MG63 (cell line): ENCODE data around the gene C1orf35. TPM values are rescaled to one million over a fixed set of nuclear protein-coding genes. Genes with fewer than 3 reads are reported as not detected.
A peak's percentile ranks its signal among the peaks of the same experiment; 100 is the strongest.

ENCODE experiments used
- DNase-seq: peaks from one replicate; pipeline ENCODE4 v3.0.0-alpha.2; 2020
- H3K27me3 ChIP-seq: fragments of 250-450 bp; sonication (Bioruptor Pico); 2 replicates; pipeline ENCODE4 v1.5.1; 2020; ENCODE audit warnings: mild to moderate bottlenecking, moderate library complexity
- H3K36me3 ChIP-seq: fragments of 250-450 bp; sonication (Bioruptor Pico); 2 replicates; pipeline ENCODE4 v1.5.1; 2020; ENCODE audit warnings: mild to moderate bottlenecking, moderate library complexity
- H3K4me3 ChIP-seq: fragments of 250-450 bp; sonication (Bioruptor Pico); 2 replicates; pipeline ENCODE4 v1.5.1; 2020; ENCODE audit warnings: mild to moderate bottlenecking, moderate library complexity
- H3K9me3 ChIP-seq: fragments of 250-450 bp; sonication (Bioruptor Pico); 2 replicates; pipeline ENCODE4 v1.5.1; 2020; ENCODE audit warnings: mild to moderate bottlenecking, moderate library complexity
- total RNA-seq: library from RNA; depleted of rRNA; stranded (reverse); fragments of >200 nt; shearing (Covaris generic); gene quantifications from 2 replicates; pipeline ENCODE4 v1.2.3, GENCODE V29; 2014; ENCODE audit warnings: low replicate concordance

The C1orf35 gene
- total RNA-seq, 1 experiment from 2014 or later = 38.6 TPM

DNA sequence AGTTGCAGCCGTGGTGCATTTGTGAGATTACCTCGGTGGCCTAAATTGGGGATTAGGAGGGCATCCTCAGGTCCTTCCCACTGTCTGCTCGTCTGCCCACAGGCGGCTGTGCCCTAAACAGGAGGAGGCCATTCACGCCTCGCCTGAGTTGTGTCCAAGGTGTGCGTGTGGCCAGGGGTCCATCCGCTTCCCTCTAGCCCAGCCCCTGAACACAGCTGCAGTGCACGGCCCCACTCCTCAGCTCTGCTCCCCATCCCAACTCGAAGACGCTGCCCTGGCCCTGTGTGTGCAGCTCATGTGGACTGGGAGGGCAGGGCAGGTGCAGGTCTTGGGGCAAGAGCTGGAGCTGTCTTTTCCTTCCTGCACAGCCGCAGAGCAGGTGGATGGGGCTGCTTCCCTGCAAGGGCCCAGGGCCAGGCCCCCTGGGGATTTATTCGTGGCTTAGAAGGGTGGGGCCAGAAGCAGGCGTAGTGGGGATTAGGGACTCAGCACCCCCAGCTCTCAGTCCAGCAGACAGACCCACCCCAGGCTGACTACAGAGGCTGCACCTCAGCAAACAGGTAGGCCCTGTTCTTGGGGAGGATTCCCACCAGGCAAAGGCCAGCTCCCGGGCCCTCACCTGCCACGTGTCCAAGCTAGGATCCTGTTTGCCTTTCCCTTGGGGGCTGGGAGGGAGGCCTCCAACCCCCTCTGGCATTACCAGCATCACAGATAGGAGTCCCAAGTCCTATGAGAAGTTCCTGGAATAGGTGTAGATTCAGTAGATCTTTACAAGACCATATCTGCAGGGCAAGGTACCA, 41.3 kb upstream of the C1orf35 start:
- peaks cover 72% of the 10 kb centered on the region for H3K36me3 ChIP-seq

DNA sequence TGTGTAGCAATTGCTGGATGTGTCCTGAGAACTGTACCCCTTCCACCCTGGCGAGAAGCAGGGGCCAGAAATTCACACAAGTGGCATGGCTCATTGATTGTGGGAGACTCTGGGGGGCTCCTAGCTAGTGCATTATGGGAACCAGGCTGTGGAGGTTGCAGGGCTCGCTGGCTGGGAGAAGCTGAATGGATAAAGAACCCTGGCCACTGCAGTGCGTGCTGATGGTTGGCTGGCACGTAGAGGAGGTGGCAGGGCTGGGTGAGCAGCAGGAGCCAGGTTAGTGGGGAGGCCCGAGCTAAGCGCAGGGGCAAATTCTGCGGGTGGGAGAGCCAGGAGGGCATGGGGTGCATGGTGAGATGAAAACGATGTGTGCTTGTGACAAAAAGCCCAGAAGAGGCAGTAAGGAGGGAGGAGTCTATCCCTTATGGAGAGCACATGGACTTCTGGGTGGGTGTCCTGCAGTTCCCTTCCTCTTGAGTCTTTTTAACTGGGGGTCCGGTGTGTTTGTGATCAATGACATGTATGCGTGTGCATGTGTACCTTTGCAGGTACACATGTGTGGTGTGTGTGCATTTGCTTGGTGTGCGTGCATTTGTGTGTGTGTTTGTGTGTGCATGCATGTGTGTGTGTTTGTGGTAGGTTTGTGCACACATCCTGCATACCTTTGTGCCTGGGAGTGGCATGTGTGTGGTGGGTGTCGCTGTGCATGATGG, 40.5 kb upstream of the C1orf35 start:
- Histone ChIP-seq H3K4me3 (no peak overlapping the region), H3K36me3 (peaks cover 64% of the 10 kb centered on the region), H3K9me3 (no peaks in the 10 kb centered on the region), H3K27me3 (no peaks in the 10 kb centered on the region)
- no peak for DNase-seq

More for the DNA sequence above, 41.3 kb upstream of the C1orf35 start:
- DNase-seq = no peak
- no peak overlapping the region for H3K4me3 ChIP-seq
- no peaks in the 10 kb centered on the region for H3K27me3 ChIP-seq
- no peaks in the 10 kb centered on the region for H3K9me3 ChIP-seq

DNA sequence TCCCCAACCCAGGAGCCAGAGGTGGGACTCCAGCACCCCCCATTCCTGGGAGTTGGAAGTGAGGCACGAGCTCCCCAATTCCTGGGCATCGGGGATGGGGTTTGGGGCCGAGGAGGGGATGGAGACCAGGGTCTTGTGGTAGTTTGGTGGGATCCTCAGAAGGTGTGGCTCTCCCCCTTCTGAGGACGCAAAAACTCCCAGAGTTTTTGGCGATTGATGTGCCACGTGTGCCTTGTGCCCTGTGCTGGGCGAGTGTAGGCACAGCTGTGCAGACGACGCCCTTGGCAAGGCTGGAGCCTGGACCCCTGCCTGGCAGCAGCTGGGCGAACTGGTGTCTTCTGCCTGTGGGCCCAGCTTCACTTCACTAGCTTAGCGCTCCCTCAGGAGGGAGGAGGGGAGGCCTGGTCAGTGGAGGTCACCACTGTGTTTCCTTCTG, 39.6 kb upstream of the C1orf35 start:
- Histone ChIP-seq H3K4me3 (peak overlapping the region; percentile 74), H3K27me3 (no peaks in the 10 kb centered on the region), H3K9me3 (no peaks in the 10 kb centered on the region), H3K36me3 (peaks cover 56% of the 10 kb centered on the region)
- DNase-seq = peak; percentile 65

DNA sequence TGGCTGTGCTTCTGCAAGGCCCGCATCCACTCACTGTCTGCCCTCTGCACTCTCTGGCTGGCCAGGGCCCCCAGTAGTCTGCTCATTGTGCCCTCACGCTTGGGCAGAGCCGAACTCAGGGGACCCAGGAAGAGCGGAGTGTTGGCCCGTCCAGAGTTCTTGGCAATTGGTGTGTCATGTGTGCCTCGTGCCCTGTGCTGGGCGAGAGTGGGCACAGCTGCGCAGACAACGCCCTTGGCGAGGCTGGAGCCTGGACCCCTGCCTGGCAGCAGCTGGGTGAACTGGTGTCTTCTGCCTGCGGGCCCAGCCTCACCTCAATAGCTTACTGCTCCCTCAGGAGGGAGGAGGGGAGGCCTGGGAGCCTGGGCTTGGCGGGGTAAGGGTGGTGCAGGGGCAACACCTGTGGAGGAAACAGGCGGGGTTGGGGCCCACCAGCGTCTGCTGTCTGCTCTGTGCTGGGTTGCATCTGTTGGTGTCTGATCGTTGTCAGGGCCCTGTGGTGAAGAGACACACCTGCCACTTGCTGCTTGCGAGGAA, 39.1 kb upstream of the C1orf35 start:
- peak; percentile 56 for DNase-seq
- peak overlapping the region; percentile 74 for H3K4me3 ChIP-seq
- no peaks in the 10 kb centered on the region for H3K27me3 ChIP-seq
- no peaks in the 10 kb centered on the region for H3K9me3 ChIP-seq
- peaks cover 52% of the 10 kb centered on the region for H3K36me3 ChIP-seq

DNA sequence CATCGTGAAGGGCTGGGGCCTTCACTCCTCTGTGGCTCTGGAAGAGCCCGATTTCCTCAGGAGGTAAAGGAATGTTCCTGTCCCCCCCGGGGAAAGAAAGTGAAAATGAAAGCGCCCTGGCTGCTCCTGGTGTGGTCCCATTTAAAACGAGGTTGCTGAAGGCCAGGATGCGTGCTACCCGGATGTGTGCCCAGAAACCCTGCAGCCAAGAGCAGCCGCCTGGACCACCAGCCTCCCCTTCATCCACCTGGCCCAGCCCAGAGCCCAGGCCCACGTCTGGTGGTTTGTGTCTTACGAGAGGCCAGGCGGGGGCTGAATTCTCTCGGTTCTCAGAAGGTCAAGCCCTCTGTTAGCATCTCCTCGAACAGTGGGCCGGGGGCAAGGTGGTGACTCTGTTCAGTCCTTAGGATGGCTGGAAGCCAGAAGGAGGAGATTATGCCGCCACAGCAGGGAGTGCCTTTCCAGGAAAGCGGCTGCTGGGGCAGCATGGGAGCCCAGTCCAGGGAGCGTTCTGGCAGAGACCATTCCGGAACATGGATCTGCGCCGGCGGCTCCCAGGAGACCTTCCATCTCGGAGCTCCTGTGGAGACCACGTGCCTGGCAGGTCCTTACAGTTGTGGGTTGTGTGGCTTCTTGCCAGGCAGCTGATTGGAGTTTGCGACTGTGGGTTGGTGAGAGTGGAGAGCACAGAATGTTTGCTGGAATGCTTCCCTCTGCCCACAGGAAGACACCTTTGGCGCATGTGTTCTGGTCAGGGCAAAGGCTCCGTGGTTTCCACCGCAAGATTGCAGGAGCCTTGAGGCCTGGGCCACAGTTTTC, 38.3 kb upstream of the C1orf35 start:
- H3K36me3 ChIP-seq = peaks cover 44% of the 10 kb centered on the region
- H3K9me3 ChIP-seq = no peaks in the 10 kb centered on the region
- DNase-seq = peak; percentile 88
- peak overlapping the region; percentile 74 for H3K4me3 ChIP-seq
- H3K27me3 ChIP-seq = 0 out of 2 replicates have a peak, but pooled peaks cover 4% of the 10 kb centered on the region

DNA sequence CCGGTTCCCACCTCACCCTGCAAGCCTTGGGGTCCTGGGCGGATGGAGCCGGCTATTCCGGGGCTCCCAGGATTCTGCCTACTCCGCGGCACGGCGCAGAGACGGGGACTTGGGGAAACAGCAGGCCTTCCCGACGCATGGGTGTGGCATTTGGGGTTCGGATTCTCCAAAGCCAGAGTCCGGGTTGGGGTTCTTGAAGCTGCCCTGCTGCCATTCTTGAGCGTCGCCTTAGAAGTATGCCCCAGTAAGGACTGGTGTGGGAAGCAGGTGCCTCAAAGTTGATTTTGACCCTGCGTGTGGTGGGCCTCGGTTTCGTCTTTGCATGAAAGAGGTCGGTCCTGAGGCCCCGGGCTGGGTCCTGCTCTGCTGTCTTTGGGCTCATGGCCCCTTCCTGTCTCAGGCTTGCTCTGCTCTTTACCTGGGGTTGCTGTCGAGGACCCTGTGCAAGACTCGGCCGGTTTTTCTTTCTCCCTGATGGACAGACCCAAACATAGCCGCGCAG, 37.6 kb upstream of the C1orf35 start:
- DNase-seq = no peak
- Histone ChIP-seq H3K27me3 (0 out of 2 replicates have a peak, but pooled peaks cover 10% of the 10 kb centered on the region), H3K36me3 (peaks cover 37% of the 10 kb centered on the region), H3K9me3 (no peaks in the 10 kb centered on the region), H3K4me3 (peak overlapping the region; percentile 74)

DNA sequence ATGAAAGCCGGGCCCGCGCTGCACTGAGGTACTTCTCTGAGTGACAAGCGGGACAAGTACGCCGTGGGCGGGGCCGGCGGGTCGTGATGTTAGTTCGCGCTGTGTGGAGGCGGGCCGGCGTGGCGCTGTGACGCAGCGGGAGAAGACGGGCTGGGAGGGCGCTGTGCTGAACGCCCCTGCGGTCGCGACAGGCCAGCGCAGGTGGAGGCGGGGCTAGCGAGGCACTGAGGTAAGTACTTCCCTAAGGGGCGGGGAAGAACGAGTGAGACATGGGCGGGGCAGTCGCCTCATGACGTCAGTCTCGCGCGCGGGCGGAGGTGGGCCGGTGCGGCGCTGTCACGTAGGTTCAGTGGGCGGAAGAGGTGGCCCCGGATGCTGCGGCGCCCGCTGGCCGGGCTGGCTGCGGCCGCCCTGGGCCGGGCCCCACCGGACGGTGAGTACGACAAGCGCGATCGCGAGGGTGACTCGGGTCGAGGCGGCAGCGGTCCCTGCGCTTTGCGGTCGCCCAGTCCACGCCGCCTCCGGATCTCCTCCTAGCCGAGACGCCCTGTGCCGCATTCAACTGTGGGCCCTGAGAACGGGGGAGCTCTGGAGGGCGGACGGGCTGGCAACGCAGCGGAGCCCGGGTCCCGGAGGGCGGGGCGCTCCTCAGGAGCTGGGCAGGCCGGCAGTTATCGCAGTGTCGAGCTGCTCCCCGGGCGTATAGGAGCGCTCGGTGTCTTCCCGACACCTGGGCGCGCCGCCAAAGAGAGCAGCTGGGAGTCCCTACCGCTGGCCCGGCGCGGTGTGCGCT, 37.0 kb upstream of the C1orf35 start, which contains the start of gene GUK1:
GUK1 (plus strand) TSS at position 349 of the 793 bp plus-strand sequence; CDS start at position 373, 24 bp downstream.
- Histone ChIP-seq H3K9me3 (no peaks in the 10 kb centered on the region), H3K36me3 (peaks cover 32% of the 10 kb centered on the region), H3K27me3 (peaks cover 15% of the 10 kb centered on the region; the same call in 1 of the 2 replicates), H3K4me3 (peak within 1 kb of the TSS; percentile 74)
- peak; percentile 100 for DNase-seq

DNA sequence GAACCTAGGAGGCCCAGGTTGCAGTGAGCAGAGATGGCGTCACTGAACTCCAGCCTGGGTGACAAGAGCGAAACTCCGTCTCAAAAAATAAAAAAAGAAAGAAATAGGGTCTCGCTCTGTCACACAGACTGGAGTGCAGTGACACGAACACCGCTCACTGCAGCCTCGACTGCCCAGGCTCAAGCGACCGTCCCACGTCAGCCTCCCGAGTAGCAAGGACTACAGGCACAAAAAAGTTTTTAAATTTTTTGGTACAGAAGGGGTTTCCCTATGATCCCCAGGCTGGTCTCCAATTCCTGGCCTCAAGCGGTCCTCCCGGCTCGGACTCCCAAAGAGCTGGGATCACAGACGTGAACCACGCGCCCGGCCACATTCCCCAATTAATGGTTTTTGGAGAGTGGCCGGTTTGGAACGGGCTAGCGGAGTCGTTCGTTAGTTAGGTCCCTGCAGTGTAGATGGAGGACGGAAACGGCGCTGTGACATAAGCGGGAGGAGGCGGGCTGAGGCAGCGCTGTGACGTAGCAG, 36.3 kb upstream of the C1orf35 start:
- Histone ChIP-seq H3K4me3 (peak overlapping the region; percentile 74), H3K9me3 (no peaks in the 10 kb centered on the region), H3K27me3 (peaks cover 15% of the 10 kb centered on the region; the same call in 1 of the 2 replicates), H3K36me3 (peaks cover 29% of the 10 kb centered on the region)
- DNase-seq = no peak

DNA sequence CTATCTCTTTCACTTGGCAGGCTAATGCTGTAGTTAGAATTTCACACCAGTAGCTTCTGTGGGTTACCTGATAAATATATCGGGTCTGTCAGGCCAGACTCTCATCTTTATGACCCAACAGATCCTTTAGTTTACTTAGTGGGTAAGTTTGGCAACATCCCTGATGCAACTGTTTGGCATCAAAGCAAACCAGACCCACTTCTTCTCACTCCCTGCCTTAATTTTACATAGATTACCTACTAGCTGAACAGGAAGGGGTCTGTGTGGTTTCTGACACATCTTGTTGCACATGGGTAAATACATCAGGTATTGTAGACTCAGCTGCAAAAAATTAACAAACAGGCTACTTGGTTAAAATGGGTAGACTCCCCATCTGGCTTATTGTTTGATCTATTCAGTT, 33.8 kb upstream of the C1orf35 start:
- no peaks in the 10 kb centered on the region for H3K9me3 ChIP-seq
- no peak for DNase-seq
- H3K36me3 ChIP-seq = peaks cover 3% of the 10 kb centered on the region
- peaks cover 18% of the 10 kb centered on the region for H3K27me3 ChIP-seq
- no peak overlapping the region for H3K4me3 ChIP-seq

DNA sequence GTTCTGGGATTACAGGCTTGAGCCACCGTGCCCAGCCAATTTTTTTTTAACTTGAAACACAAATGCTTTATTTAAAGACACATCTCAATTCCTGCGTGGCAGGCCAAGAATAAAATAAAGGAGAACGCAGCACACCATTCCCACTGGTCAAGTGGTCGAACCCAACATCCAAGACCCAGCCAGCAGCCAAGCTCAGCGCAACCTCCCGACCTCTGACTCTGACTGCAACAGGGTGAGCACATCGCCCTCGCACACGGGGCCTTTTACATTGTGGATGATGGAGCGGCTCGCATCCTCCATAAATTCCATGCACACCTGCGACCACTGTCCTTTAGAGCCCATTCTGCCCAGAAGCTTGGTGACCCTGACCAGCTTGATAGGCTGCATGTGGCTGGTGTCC, 31.5 kb upstream of the C1orf35 start:
- no peak overlapping the region for H3K4me3 ChIP-seq
- peaks cover 18% of the 10 kb centered on the region for H3K27me3 ChIP-seq
- no peaks in the 10 kb centered on the region for H3K36me3 ChIP-seq
- H3K9me3 ChIP-seq = no peaks in the 10 kb centered on the region
- no peak for DNase-seq

DNA sequence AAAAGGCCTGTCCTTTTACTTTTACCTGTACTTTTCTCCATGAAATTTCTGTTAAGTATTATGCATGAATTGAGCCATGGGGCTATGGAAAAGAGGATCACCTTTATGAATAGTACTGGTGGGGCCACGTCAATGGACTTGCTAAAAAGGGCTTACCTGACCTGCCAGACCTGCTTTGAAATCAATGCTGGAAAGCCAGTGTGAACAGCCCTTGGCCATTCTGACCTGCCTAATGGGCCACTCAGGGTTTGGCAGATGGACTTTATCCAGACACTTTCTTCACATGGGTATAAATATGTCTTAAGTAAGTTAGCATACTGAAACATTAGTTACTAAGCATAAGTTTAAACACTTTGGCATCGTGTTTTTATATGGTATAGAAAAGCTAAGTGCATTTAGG, 28.6 kb upstream of the C1orf35 start:
- no peaks in the 10 kb centered on the region for H3K36me3 ChIP-seq
- no peak for DNase-seq
- H3K27me3 ChIP-seq = peaks cover 17% of the 10 kb centered on the region
- no peak overlapping the region for H3K4me3 ChIP-seq
- no peaks in the 10 kb centered on the region for H3K9me3 ChIP-seq

DNA sequence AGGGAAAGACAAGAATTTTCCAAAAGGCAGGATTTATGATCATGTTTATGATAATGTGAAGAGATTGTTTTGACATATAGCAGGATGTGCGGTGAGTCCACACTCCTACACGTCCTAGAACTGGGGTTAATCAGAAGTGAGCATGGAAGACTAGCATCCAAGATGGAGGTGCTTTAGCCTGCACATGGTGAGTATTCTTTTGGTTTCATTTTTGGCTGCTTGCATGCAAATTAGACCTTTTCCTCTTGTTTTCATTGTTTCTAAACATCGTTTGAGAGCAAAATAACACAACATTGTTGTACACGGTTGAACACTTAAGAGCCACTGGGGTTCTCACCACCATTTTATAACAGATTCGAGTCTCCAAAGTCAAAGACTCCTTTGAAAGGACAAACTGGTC, 22.1 kb upstream of the C1orf35 start:
- DNase-seq = no peak
- no peak overlapping the region for H3K4me3 ChIP-seq
- H3K27me3 ChIP-seq = peaks cover 7% of the 10 kb centered on the region; the same call in 1 of the 2 replicates
- no peaks in the 10 kb centered on the region for H3K36me3 ChIP-seq
- H3K9me3 ChIP-seq = peaks cover 2% of the 10 kb centered on the region; the same call in 1 of the 2 replicates

DNA sequence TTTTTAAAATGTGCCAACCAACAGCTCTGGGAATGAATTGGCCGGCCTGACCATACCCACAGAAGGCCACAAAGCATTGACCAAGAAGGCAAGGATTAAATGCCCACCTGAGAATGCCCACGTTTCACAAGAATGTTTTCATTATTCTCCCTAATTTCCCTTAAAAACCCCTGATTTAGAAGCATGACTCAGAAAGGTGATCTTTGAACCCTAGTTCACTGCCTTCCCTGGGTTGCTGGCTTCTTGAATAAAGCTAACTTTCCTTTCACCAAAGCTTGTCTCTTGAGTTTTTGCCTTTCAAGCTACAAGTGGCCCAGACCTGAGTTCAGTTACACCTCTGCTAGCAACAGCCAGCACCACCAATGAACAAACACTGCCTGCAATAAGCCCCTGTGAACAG, 20.4 kb upstream of the C1orf35 start:
- Histone ChIP-seq H3K27me3 (peaks cover 7% of the 10 kb centered on the region; the same call in 1 of the 2 replicates), H3K9me3 (peaks cover 2% of the 10 kb centered on the region; the same call in 1 of the 2 replicates), H3K4me3 (no peak overlapping the region), H3K36me3 (no peaks in the 10 kb centered on the region)
- no peak for DNase-seq

DNA sequence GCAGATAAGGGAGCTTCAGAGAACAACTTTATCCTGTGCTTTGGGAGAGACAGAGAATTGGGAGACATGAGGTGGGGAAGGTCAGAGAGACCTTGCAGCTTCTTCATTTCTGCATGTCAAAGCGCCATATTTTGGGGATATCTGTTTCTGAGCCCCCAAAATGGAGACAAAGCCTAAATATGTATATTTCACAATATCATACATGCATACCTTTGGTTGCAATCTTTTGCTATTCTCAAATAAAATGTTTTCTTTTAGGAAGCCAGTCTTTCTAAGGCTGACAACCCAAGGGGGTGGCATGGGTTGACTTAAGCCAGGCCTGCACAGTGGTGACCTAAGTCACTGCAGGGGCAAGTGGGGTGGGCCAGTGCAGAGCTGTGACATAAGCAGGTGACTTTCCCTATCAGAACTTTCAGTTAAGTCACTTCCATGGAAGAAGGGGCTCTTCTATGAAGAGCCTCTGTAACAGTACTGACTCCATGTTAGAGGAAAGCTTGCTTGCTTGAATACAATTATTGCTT, 19.9 kb upstream of the C1orf35 start:
- DNase-seq = no peak
- H3K9me3 ChIP-seq = peaks cover 5% of the 10 kb centered on the region
- no peaks in the 10 kb centered on the region for H3K36me3 ChIP-seq
- H3K4me3 ChIP-seq = no peak overlapping the region
- H3K27me3 ChIP-seq = peaks cover 7% of the 10 kb centered on the region; the same call in 1 of the 2 replicates

DNA sequence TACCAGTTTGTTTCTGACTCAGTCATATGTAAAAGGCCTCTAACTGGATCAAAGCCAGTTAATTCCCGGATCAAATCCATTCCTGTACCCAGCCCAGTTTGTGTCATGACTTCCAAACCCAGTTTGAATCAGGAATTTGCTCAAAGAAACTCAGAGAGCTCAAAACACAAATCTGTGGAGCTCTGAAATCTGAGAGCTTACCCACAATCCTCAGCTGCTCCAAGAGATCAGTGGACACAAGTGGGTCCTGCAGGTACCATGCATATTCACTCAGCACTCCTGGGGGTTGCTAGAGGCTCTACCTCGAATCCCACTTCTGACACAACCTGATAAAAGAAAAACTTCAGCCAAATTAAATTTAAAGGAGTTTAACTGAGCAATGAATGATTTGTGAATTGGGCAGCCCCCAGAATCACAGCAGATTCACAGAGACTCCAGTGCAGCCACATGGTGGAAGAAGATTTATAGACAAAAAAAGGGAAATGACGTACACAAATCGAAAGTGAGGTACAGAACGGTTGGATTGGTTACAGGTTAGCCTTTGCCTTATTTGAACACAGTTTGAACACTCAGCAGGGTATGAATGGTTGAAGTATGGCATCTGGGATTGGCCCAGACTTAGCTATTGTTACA, 17.8 kb upstream of the C1orf35 start:
- peaks cover 7% of the 10 kb centered on the region; the same call in 1 of the 2 replicates for H3K27me3 ChIP-seq
- H3K9me3 ChIP-seq = peaks cover 14% of the 10 kb centered on the region
- H3K36me3 ChIP-seq = no peaks in the 10 kb centered on the region
- DNase-seq = no peak
- no peak overlapping the region for H3K4me3 ChIP-seq
